Measurements from ENCODE around the gene EPB41L3.

The EPB41L3 gene

DNA sequence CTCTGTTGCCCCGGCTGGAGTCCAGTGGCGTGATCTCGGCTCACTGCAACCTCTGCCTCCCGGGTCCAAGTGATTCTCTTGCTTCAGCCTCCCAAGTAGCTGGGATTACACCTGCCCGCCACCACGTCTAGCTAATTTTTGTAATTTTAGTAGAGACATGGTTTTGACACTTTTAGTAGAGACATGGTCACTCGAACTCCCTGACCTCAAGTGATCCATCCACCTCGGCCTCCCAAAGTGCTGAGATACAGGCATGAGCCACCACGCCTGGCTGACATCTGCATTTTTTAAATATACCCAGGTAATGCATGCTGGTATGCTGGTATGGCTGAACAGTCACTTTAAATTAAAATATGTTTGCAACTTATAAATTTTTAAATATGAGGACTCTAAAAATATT, 91.9 kb downstream of the EPB41L3 start:
- H3K9me3 ChIP-seq (ENCODE audit: control insufficient read depth, insufficient read depth, low read depth, low read length): no peaks in the 10 kb centered on the region
- no peak overlapping the region for H3K4me3 ChIP-seq (ENCODE audit: low read depth, low read length)
- no peaks in the 10 kb centered on the region for H3K36me3 ChIP-seq (ENCODE audit: control insufficient read depth in 2 of 2, insufficient read depth in 1 of 2, low read length in 2 of 2)
- H3K27ac ChIP-seq (ENCODE audit: extremely low read depth, low read depth, low read length): no peak overlapping the region
- CTCF ChIA-PET: no interaction called here
- H3K4me1 ChIP-seq (ENCODE audit: control insufficient read depth, insufficient read depth, low read length): peaks cover 2% of the 10 kb centered on the region; the same call in 1 of the 2 replicates
- POLR2A ChIA-PET: no interaction called here
- TF ChIP-seq ZNF473 (tag by site-specific recombination; IDR thresholded peaks at IDR 0.05): no peak

- H3K9me3 ChIP-seq (ENCODE audit: control insufficient read depth, insufficient read depth, low read depth, low read length): no peaks in the 10 kb centered on the region
- no peak overlapping the region for H3K4me3 ChIP-seq (ENCODE audit: low read depth, low read length)
- H3K36me3 ChIP-seq (ENCODE audit: control insufficient read depth in 2 of 2, insufficient read depth in 1 of 2, low read length in 2 of 2): no peaks in the 10 kb centered on the region
- TF ChIP-seq, protein P1, sequence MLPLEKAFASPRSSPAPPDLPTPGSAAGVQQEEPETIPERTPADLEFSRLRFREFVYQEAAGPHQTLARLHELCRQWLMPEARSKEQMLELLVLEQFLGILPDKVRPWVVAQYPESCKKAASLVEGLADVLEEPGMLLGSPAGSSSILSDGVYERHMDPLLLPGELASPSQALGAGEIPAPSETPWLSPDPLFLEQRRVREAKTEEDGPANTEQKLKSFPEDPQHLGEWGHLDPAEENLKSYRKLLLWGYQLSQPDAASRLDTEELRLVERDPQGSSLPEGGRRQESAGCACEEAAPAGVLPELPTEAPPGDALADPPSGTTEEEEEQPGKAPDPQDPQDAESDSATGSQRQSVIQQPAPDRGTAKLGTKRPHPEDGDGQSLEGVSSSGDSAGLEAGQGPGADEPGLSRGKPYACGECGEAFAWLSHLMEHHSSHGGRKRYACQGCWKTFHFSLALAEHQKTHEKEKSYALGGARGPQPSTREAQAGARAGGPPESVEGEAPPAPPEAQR (tag by site-specific recombination; IDR thresholded peaks at IDR 0.05): no peak
- TF ChIP-seq ZNF292 (tag by site-specific recombination; IDR thresholded peaks at IDR 0.05; ENCODE audit: borderline replicate concordance, low read depth) (no peak), ZNF544 (tag by site-specific recombination; IDR thresholded peaks at IDR 0.05) (no peak), ZNF529 (tag by site-specific recombination; IDR thresholded peaks at IDR 0.05; ENCODE audit: insufficient replicate concordance) (no peak), RBAK (tag by site-specific recombination; IDR thresholded peaks at IDR 0.05) (no peak), ZNF24 (tag by site-specific recombination; IDR thresholded peaks at IDR 0.05) (no peak), ZNF660 (tag by site-specific recombination; IDR thresholded peaks at IDR 0.05) (no peak), ZNF791 (tag by site-specific recombination; IDR thresholded peaks at IDR 0.05) (no peak), SCRT2 (tag by site-specific recombination; IDR thresholded peaks at IDR 0.05) (no peak), ZNF600 (tag by site-specific recombination; IDR thresholded peaks at IDR 0.05) (no peak), ZNF626 (tag by site-specific recombination; IDR thresholded peaks at IDR 0.05) (no peak), ZNF426 (tag by site-specific recombination; IDR thresholded peaks at IDR 0.05) (no peak), ZNF394 (tag by site-specific recombination; IDR thresholded peaks at IDR 0.05; ENCODE audit: borderline replicate concordance) (no peak), MYNN (tag by site-specific recombination; IDR thresholded peaks at IDR 0.05; ENCODE audit: borderline replicate concordance) (no peak), ZNF747 (tag by site-specific recombination; IDR thresholded peaks at IDR 0.05) (no peak)
- TF ChIP-seq, protein P2, sequence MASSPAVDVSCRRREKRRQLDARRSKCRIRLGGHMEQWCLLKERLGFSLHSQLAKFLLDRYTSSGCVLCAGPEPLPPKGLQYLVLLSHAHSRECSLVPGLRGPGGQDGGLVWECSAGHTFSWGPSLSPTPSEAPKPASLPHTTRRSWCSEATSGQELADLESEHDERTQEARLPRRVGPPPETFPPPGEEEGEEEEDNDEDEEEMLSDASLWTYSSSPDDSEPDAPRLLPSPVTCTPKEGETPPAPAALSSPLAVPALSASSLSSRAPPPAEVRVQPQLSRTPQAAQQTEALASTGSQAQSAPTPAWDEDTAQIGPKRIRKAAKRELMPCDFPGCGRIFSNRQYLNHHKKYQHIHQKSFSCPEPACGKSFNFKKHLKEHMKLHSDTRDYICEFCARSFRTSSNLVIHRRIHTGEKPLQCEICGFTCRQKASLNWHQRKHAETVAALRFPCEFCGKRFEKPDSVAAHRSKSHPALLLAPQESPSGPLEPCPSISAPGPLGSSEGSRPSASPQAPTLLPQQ (tag by site-specific recombination; IDR thresholded peaks at IDR 0.05): no peak
- TF ChIP-seq, protein P3, sequence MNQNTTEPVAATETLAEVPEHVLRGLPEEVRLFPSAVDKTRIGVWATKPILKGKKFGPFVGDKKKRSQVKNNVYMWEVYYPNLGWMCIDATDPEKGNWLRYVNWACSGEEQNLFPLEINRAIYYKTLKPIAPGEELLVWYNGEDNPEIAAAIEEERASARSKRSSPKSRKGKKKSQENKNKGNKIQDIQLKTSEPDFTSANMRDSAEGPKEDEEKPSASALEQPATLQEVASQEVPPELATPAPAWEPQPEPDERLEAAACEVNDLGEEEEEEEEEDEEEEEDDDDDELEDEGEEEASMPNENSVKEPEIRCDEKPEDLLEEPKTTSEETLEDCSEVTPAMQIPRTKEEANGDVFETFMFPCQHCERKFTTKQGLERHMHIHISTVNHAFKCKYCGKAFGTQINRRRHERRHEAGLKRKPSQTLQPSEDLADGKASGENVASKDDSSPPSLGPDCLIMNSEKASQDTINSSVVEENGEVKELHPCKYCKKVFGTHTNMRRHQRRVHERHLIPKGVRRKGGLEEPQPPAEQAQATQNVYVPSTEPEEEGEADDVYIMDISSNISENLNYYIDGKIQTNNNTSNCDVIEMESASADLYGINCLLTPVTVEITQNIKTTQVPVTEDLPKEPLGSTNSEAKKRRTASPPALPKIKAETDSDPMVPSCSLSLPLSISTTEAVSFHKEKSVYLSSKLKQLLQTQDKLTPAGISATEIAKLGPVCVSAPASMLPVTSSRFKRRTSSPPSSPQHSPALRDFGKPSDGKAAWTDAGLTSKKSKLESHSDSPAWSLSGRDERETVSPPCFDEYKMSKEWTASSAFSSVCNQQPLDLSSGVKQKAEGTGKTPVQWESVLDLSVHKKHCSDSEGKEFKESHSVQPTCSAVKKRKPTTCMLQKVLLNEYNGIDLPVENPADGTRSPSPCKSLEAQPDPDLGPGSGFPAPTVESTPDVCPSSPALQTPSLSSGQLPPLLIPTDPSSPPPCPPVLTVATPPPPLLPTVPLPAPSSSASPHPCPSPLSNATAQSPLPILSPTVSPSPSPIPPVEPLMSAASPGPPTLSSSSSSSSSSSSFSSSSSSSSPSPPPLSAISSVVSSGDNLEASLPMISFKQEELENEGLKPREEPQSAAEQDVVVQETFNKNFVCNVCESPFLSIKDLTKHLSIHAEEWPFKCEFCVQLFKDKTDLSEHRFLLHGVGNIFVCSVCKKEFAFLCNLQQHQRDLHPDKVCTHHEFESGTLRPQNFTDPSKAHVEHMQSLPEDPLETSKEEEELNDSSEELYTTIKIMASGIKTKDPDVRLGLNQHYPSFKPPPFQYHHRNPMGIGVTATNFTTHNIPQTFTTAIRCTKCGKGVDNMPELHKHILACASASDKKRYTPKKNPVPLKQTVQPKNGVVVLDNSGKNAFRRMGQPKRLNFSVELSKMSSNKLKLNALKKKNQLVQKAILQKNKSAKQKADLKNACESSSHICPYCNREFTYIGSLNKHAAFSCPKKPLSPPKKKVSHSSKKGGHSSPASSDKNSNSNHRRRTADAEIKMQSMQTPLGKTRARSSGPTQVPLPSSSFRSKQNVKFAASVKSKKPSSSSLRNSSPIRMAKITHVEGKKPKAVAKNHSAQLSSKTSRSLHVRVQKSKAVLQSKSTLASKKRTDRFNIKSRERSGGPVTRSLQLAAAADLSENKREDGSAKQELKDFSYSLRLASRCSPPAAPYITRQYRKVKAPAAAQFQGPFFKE (tag by site-specific recombination; IDR thresholded peaks at IDR 0.05; ENCODE audit: borderline replicate concordance): no peak
- H3K27ac ChIP-seq (ENCODE audit: extremely low read depth, low read depth, low read length): no peak overlapping the region
- CTCF ChIA-PET: no interaction called here
- no peaks in the 10 kb centered on the region for H3K4me1 ChIP-seq (ENCODE audit: control insufficient read depth, insufficient read depth, low read length)
- POLR2A ChIA-PET: no interaction called here
Measured at GRCh38 chr18:5451150-5451549, 92.6 kb downstream of the EPB41L3 start.
